IMR-90 (cell line): ENCODE data around the gene PIGN. TPM values are rescaled to one million over a fixed set of nuclear protein-coding genes. Genes with fewer than 3 reads are reported as not detected.

Experiments used
- ATAC-seq: fragments of 200-7000 bp; cut with Tn5 transposase; 2 replicates; pipeline ENCODE4 v1.9.1; 2020; ENCODE audit warnings: low read depth, mild to moderate bottlenecking, moderate library complexity
- BruUV-seq: library from RNA; stranded (reverse); fragments of 400-500 nt; replicated peaks from 2 replicates; lab custom pipeline; 2021; lab: Mats Ljungman, UMichigan
- CTCF ChIA-PET: fragments of 300-600 bp; formaldehyde crosslinking; extraction: SDS; loops from one replicate; lab custom pipeline; 2021; ENCODE audit warnings: antibody characterized with exemption; lab: Yijun Ruan, JAX
- POLR2A ChIA-PET: fragments of 300-600 bp; sonication (Branson Sonifier 250); formaldehyde crosslinking; loops from one replicate; lab custom pipeline; 2022; ENCODE audit warnings: antibody characterized with exemption; ENCODE audit not compliant: unreplicated experiment; lab: Charles Lee
- DNase-seq: peaks from one replicate; pipeline ENCODE4 v3.0.0; 2013
- H2AFZ ChIP-seq: replicated peaks from 2 replicates; pipeline ENCODE3; 2013; ENCODE audit warnings: low read length, mild to moderate bottlenecking; ENCODE audit not compliant: poor library complexity
- H2AK5ac ChIP-seq: 2 replicates; pipeline ENCODE4 v1.6.1; 2013; ENCODE audit warnings: low read depth, low read length, inconsistent platforms
- H2AK9ac ChIP-seq: replicated peaks from 2 replicates; pipeline ENCODE3; 2013; ENCODE audit warnings: mild to moderate bottlenecking, low read depth, low read length, moderate library complexity; ENCODE audit not compliant: poor library complexity
- H2BK120ac ChIP-seq: 2 replicates; pipeline ENCODE4 v1.6.1; 2013; ENCODE audit warnings: low read depth, low read length, inconsistent platforms
- H2BK15ac ChIP-seq: 3 replicates; pipeline ENCODE4 v1.6.1; 2013; ENCODE audit warnings: low read depth, low read length, inconsistent platforms
- H2BK20ac ChIP-seq: 2 replicates; pipeline ENCODE4 v1.6.1; 2013; ENCODE audit warnings: low read depth, mild to moderate bottlenecking, inconsistent platforms, low read length, moderate library complexity
- H2BK5ac ChIP-seq: 2 replicates; pipeline ENCODE4 v1.6.1; 2013; ENCODE audit warnings: mild to moderate bottlenecking, low read depth, low read length, inconsistent platforms; ENCODE audit not compliant: poor library complexity, severe bottlenecking
- H3K14ac ChIP-seq: replicated peaks from 2 replicates; pipeline ENCODE4 v1.6.1; 2013; ENCODE audit warnings: low read depth, low read length, inconsistent platforms
- H3K18ac ChIP-seq: 2 replicates; pipeline ENCODE4 v1.6.1; 2013; ENCODE audit warnings: low read depth, low read length, control low read depth
- H3K23ac ChIP-seq: 2 replicates; pipeline ENCODE4 v1.6.1; 2013; ENCODE audit warnings: low read depth, low read length, inconsistent platforms
- H3K27ac ChIP-seq: 2 replicates; pipeline ENCODE4 v1.5.1; 2013; ENCODE audit warnings: mild to moderate bottlenecking, control low read depth, low read length; ENCODE audit not compliant: insufficient read depth
- H3K27me3 ChIP-seq: 2 replicates; pipeline ENCODE4 v1.6.1; 2013; ENCODE audit warnings: low read length; ENCODE audit not compliant: control insufficient read depth, insufficient read depth
- H3K36me3 ChIP-seq: 2 replicates; pipeline ENCODE4 v1.6.1; 2013; ENCODE audit warnings: low read length, mixed read lengths; ENCODE audit not compliant: control insufficient read depth, insufficient read depth
- H3K4ac ChIP-seq: 2 replicates; pipeline ENCODE4 v1.6.1; 2013; ENCODE audit warnings: low read depth, low read length, inconsistent platforms
- H3K4me1 ChIP-seq: 2 replicates; pipeline ENCODE4 v1.6.1; 2013; ENCODE audit warnings: low read length, mixed read lengths; ENCODE audit not compliant: control insufficient read depth, insufficient read depth
- H3K4me2 ChIP-seq: 2 replicates; pipeline ENCODE4 v1.6.1; 2013; ENCODE audit warnings: low read depth, mild to moderate bottlenecking, control low read depth, low read length, moderate library complexity
- H3K4me3 ChIP-seq: 2 replicates; pipeline ENCODE4 v1.5.1; 2013; ENCODE audit warnings: low read depth, mild to moderate bottlenecking, control low read depth, low read length, moderate library complexity; ENCODE audit not compliant: insufficient read depth
- H3K56ac ChIP-seq: 2 replicates; pipeline ENCODE4 v1.6.1; 2013; ENCODE audit warnings: low read length, inconsistent platforms; ENCODE audit not compliant: insufficient read depth; ENCODE audit errors: extremely low read depth
- H3K79me1 ChIP-seq, 2 experiments: 2 replicates each; pipeline ENCODE4 v1.6.1; 2013; ENCODE audit warnings: low read length in 2 of 2, inconsistent platforms in 1 of 2, low read depth in 1 of 2
- H3K9ac ChIP-seq: 2 replicates; pipeline ENCODE4 v1.6.1; 2013; ENCODE audit warnings: low read depth, low read length, control low read depth
- H3K9me1 ChIP-seq: 2 replicates; pipeline ENCODE4 v1.6.1; 2013; ENCODE audit warnings: low read length, inconsistent platforms; ENCODE audit not compliant: insufficient read depth
- H3K9me3 ChIP-seq: 2 replicates; pipeline ENCODE4 v1.6.1; 2013; ENCODE audit warnings: low read length; ENCODE audit not compliant: control insufficient read depth, insufficient read depth
- H4K20me1 ChIP-seq: 2 replicates; pipeline ENCODE4 v1.6.1; 2013; ENCODE audit warnings: low read length, inconsistent platforms; ENCODE audit not compliant: insufficient read depth
- H4K5ac ChIP-seq: 2 replicates; pipeline ENCODE4 v1.6.1; 2013; ENCODE audit warnings: mild to moderate bottlenecking, low read depth, low read length, control low read depth
- H4K8ac ChIP-seq, 2 experiments: 2 replicates each; pipeline ENCODE4 v1.6.1; 2013; ENCODE audit warnings: low read depth in 2 of 2, low read length in 2 of 2, control low read depth in 1 of 2, inconsistent platforms in 1 of 2
- H4K91ac ChIP-seq: 2 replicates; pipeline ENCODE4 v1.6.1; 2013; ENCODE audit warnings: low read depth, low read length, inconsistent platforms; ENCODE audit not compliant: insufficient read depth
- CHD1 ChIP-seq: IDR thresholded peaks from 2 replicates; pipeline ENCODE4 v1.6.1; 2012; ENCODE audit warnings: low read depth, low read length, improper control_type of control experiment
- MAZ ChIP-seq: IDR thresholded peaks from 2 replicates; pipeline ENCODE4 v1.6.1; 2012; ENCODE audit warnings: low read depth, mild to moderate bottlenecking, low read length, improper control_type of control experiment, moderate library complexity, borderline replicate concordance
- NFE2L2 ChIP-seq: fragments of 150-350 bp; IDR thresholded peaks from 2 replicates; pipeline ENCODE4 v1.6.1; 2016; ENCODE audit warnings: low read depth, mild to moderate bottlenecking, low read length
- RAD21 ChIP-seq: IDR thresholded peaks from 2 replicates; pipeline ENCODE4 v1.6.1; 2012; ENCODE audit warnings: low read length, improper control_type of control experiment
- RCOR1 ChIP-seq: IDR thresholded peaks from 2 replicates; pipeline ENCODE4 v1.6.1; 2012; ENCODE audit warnings: mild to moderate bottlenecking, low read length, improper control_type of control experiment; ENCODE audit not compliant: insufficient replicate concordance
- USF2 ChIP-seq: fragments of 150-350 bp; IDR thresholded peaks from 2 replicates; pipeline ENCODE4 v1.6.1; 2017; ENCODE audit warnings: mild to moderate bottlenecking, antibody characterized with exemption, low read length, low read depth
- WGBS, 2 experiments: methylation state at CpG; one replicate each; pipeline versions ENCODE4 v1.1.5 to v1.1.7; 2013; ENCODE audit warnings: missing lambda C conversion rate in 2 of 2; ENCODE audit not compliant: insufficient read length in 1 of 2; ENCODE audit errors: extremely low coverage in 2 of 2; 5-methylcytosine and 5-hydroxymethylcytosine counted together
- dilution Hi-C: fragments of 300-500 bp; cut with HindIII; formaldehyde crosslinking; loops from one replicate; pipeline ENCODE4 v1.14.3; 2018; ENCODE audit warnings: low sequenced_read_pairs; ENCODE audit not compliant: unreplicated experiment
- in situ Hi-C: fragments of 300-500 bp; cut with MboI; formaldehyde crosslinking; loops from 3 replicates; pipeline ENCODE4 v1.14.3; 2019; ENCODE audit warnings: low sequenced_read_pairs, inconsistent platforms, mixed read lengths
- intact Hi-C: fragments of 100-400 bp; cut with micrococcal nuclease; formaldehyde crosslinking; loops from 2 replicates; pipeline ENCODE4 v1.10.0; 2022
- polyA plus RNA-seq, 3 experiments: library from polyadenylated mRNA; depleted of rRNA; stranded (reverse); fragments of >200 nt; gene quantifications; 2 replicates each; pipeline ENCODE4 v1.2.3, GENCODE V29; 2012; ENCODE audit warnings: low replicate concordance in 1 of 3
- total RNA-seq: library from RNA; depleted of rRNA; stranded (reverse); fragments of >200 nt; gene quantifications from 2 replicates; pipeline ENCODE4 v1.2.3, GENCODE V29; 2012

The PIGN gene
- total and polyA plus RNA-seq, 2 of the 4 experiments (the other 2 are of a cell fraction) = 9.0 to 17.9 TPM

GRCh38 chr18:62164310-62164709 lies 22.5 kb downstream of the PIGN start:
- H3K9me3 ChIP-seq = no peaks in the 10 kb centered on the region
- no peak overlapping the region for H2BK5ac ChIP-seq
- H3K79me1 ChIP-seq = peaks cover 0 to 3% of the 10 kb centered on the region in 2 experiments; a peak in 1 of 4 replicates
- no peak overlapping the region for H3K4me3 ChIP-seq
- H3K4me1 ChIP-seq = no peaks in the 10 kb centered on the region
- H3K27me3 ChIP-seq = no peaks in the 10 kb centered on the region
- intact Hi-C loops = no loop called here
- H3K9me1 ChIP-seq = no peaks in the 10 kb centered on the region
- H2BK15ac ChIP-seq = no peak overlapping the region
- H3K23ac ChIP-seq = no peak overlapping the region
- ATAC-seq (no peak), DNase-seq (no peak)
- no peak overlapping the region for H4K5ac ChIP-seq
- H3K4me2 ChIP-seq = no peak overlapping the region
- no peak overlapping the region for H4K8ac ChIP-seq
- H3K27ac ChIP-seq = no peak overlapping the region
- H3K18ac ChIP-seq = no peak overlapping the region
- no peak overlapping the region for H3K14ac ChIP-seq
- dilution Hi-C loops = no loop called here
- 100% methylated on average over 2 of the region's 7 CpGs; no CpG with 5 or more reads in 1 of the 2 experiments for WGBS, 2 experiments
- POLR2A ChIA-PET = no interaction called here
- BruUV-seq = no TSS peak
- no peak overlapping the region for H3K9ac ChIP-seq
- H3K56ac ChIP-seq = no peak overlapping the region
- H4K20me1 ChIP-seq = no peaks in the 10 kb centered on the region
- no peak overlapping the region for H2AK9ac ChIP-seq
- H3K4ac ChIP-seq = no peak overlapping the region
- in situ Hi-C loops = no loop called here
- TF ChIP-seq RAD21 (no peak), NFE2L2 (no peak), MAZ (no peak), USF2 (no peak), CHD1 (no peak), RCOR1 (no peak)
- H2BK120ac ChIP-seq = no peak overlapping the region
- H2AFZ ChIP-seq = no peak overlapping the region
- CTCF ChIA-PET = no interaction called here
- H2AK5ac ChIP-seq = no peak overlapping the region
- H2BK20ac ChIP-seq = no peak overlapping the region
- H3K36me3 ChIP-seq = no peaks in the 10 kb centered on the region; the same call in 1 of the 2 replicates
- H4K91ac ChIP-seq = no peak overlapping the region
